Measurements from ENCODE around the gene RANBP3L.
"Not testable (repeated sequence)": the region's sequence is repeated elsewhere in the genome, so short reads cannot be mapped to it uniquely, and the experiment has no call there.

The RANBP3L gene

DNA sequence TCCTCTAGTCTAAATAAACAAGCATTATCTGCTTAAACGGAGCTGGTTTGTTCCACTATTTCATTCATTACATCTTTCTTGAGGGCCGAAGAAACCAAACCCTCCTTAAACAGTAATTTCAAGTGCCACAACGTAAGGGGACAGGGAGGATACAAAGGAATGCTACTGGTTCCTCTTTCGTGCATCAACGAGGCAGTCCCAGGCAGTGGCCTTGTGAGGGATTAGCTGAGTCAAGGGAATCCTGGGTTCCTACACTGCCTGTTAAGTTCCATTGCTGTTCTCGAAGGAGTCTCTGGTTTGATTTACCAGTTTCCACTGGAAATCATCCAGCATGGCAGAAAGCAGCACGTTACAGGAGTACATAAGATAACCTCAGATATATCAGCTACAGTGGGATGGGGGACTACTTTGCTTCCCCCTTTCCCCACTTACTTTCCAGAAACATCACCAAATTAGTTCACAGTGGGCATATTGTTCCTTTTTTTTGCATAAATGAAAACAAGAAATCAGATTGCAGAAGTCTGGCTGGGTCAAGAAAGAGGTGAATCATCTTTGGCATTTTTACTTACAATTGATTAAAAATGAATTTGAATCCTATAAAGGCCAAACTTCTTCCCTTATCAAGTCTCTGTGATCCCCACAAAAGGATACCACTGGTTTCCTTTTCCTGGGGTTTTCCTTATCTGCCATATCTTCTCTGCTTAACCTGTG lies 2.5 kb upstream of the RANBP3L start:
- Mint-ChIP-seq H3K9me3 (no peaks in the 10 kb centered on the region), H3K36me3 (no peaks in the 10 kb centered on the region), H3K4me3 (no peak overlapping the region), H3K4me1 (peaks cover 2% of the 10 kb centered on the region), H3K27me3 (no peaks in the 10 kb centered on the region), H3K27ac (no peak overlapping the region)
- DNase-seq (ENCODE audit: low spot score in 2 of 2): no peak
- no peak for ATAC-seq (ENCODE audit: low read depth)

DNA sequence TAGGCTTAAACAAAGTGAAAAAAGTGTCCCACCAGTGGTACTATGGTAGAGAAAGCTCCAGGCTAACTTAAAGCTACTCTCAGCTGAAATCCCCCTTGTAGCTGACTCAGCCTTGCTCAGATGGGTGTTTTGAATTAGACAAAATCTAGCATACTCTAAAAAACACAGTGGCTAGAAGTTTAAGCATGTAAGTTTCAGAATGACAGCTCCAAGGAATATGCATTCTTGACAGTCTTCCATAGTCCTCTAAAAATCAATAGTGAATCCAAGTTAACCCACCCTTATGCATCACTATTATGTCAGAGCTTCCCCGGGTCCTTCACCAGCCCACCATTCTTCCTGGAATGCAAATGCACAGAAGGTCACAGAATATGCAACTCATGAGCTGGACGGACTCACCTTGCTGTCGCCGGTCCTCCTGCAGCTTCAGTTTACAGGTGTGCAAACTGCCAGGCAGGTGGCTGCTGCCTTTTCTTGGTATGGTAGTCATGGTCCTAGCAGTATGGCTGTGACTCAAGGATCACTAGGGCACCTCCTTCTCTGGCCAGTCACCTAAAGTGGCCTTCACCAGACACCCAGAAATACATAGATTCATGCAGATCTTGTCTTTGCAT lies 668 bp downstream of the RANBP3L start:
- Mint-ChIP-seq H3K36me3 (no peaks in the 10 kb centered on the region), H3K27me3 (peaks cover 11% of the 10 kb centered on the region), H3K27ac (no peak overlapping the region), H3K4me1 (peaks cover 2% of the 10 kb centered on the region), H3K4me3 (no peak overlapping the region), H3K9me3 (no peaks in the 10 kb centered on the region)
- DNase-seq (ENCODE audit: low spot score in 2 of 2): no peak
- ATAC-seq (ENCODE audit: low read depth): no peak

DNA sequence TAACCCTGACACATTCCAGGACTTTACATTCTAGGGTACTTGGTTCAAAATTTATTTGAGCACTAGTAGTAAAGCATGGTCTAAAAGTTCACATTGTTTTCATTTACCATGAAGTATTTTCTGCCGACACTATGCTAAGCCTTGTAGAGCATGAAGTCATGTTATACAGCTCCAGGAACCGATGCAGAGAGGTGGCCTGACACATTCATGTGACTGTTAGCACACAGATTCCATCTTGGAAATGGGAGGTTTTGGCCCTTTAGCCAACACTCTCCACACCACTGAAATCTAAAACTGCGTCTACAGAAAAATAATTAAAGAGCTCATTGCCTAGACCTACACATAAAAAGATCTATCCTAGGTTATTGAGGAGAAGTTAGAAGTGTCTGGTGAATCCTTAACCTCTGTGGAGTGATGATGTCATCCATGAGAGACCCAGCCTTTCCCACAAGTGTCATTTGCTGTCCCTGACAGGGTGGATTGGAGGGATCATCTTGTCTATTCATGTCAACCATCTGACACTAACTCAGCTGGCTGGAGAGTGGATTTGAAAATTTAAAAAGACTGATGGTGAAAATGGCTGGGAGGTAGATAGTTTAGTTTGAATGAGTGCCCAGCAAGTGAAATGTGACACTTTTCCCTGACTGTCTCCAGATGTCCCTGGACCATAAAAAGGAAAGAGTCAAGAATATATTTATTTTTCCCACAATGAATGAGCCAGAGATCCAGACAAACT lies 1.3 kb downstream of the RANBP3L start:
- H3K36me3 Mint-ChIP-seq: no peaks in the 10 kb centered on the region
- DNase-seq (ENCODE audit: low spot score in 2 of 2) (no peak), ATAC-seq (ENCODE audit: low read depth) (no peak)
- H3K4me3 Mint-ChIP-seq: no peak overlapping the region
- no peaks in the 10 kb centered on the region for H3K9me3 Mint-ChIP-seq
- peaks cover 11% of the 10 kb centered on the region for H3K27me3 Mint-ChIP-seq
- no peaks in the 10 kb centered on the region for H3K4me1 Mint-ChIP-seq
- H3K27ac Mint-ChIP-seq: no peak overlapping the region

DNA sequence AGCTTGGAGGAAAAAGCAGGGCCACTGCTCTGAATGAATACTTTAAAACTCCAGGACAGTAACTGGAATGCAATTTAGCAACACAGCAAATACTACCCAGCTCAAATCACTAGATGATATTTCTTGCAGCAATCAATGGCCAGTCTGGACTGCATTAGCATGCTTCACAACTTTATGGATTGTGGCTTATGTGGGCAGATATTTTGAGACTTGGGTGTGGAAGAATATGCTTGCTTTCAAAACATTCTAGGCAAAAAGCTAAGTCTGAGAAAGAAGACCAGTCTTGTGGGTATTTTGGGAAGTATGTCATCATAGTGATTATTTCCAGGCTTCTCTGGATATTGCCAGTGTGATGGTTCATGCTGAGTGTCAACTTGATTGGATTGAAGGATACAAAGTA lies 3.1 kb downstream of the RANBP3L start:
- H3K27me3 Mint-ChIP-seq: peaks cover 11% of the 10 kb centered on the region
- no peaks in the 10 kb centered on the region for H3K4me1 Mint-ChIP-seq
- H3K36me3 Mint-ChIP-seq: peaks cover 2% of the 10 kb centered on the region
- DNase-seq (ENCODE audit: low spot score in 2 of 2): no peak
- H3K4me3 Mint-ChIP-seq: no peak overlapping the region
- H3K27ac Mint-ChIP-seq: no peak overlapping the region
- peaks cover 2% of the 10 kb centered on the region for H3K9me3 Mint-ChIP-seq
- no peak for ATAC-seq (ENCODE audit: low read depth)

DNA sequence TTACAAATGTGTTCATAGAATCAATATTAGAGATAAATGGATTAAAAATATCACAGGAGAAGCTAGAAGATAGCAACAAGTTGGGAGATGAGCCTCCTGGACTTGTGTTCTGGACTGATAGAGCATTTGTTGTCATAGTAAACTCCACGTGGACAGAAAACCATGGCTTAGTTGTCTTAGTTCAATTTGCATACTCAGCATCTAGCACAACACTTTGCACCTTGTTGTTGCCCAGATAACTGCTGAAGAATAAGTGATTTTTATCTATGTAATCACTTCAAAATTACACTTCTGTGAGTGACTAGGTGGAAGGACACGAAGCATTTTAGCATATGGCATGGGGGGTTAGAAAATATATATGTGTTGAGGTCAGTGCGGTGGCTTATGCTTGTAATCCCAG lies 4.0 kb downstream of the RANBP3L start:
- Mint-ChIP-seq H3K4me1 (no peaks in the 10 kb centered on the region), H3K4me3 (no peak overlapping the region), H3K9me3 (peaks cover 2% of the 10 kb centered on the region), H3K36me3 (peaks cover 2% of the 10 kb centered on the region), H3K27me3 (peaks cover 11% of the 10 kb centered on the region), H3K27ac (no peak overlapping the region)
- DNase-seq (ENCODE audit: low spot score in 2 of 2): no peak
- no peak for ATAC-seq (ENCODE audit: low read depth)

DNA sequence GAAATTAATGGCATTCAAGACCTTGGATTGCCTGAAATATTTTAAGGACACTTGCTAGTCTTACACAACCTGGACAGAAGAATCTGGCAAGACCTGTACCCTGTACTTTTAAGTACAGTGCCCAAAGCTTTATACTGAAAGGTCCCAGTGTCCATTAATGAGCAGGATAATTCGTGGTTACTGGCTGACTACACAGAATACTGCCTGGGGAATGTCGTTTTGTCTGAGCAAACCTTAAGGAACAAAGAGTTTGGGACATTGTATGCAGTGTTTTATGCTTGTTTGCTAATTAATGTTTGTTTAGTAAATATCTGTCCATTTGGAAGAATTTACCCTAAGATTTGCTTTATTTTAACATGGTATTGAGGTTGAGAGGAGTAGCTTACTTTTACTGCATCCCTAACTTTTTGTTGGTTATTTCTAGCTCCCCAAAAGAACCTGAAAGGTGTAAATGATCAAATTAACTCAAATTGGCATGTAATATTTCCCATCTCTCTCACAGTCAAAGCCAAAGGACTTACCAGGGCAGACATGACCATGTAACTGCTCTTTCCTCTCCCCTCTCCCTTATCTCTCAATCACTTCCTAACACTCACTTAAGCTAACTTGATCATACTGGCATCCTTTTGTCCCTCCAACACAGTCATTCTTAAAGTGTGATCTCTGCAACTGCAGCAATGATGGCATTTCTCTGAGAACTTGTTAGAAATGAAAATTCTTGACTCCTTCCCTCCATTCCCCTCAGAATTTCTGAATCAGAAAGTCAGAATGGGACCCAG lies 15.7 kb downstream of the RANBP3L start:
- Mint-ChIP-seq H3K27me3 (peaks cover 2% of the 10 kb centered on the region), H3K4me3 (no peak overlapping the region), H3K36me3 (no peaks in the 10 kb centered on the region), H3K27ac (no peak overlapping the region), H3K4me1 (peaks cover 5% of the 10 kb centered on the region), H3K9me3 (no peaks in the 10 kb centered on the region)
- ATAC-seq (ENCODE audit: low read depth) (no peak), DNase-seq (ENCODE audit: low spot score in 2 of 2) (no peak)

DNA sequence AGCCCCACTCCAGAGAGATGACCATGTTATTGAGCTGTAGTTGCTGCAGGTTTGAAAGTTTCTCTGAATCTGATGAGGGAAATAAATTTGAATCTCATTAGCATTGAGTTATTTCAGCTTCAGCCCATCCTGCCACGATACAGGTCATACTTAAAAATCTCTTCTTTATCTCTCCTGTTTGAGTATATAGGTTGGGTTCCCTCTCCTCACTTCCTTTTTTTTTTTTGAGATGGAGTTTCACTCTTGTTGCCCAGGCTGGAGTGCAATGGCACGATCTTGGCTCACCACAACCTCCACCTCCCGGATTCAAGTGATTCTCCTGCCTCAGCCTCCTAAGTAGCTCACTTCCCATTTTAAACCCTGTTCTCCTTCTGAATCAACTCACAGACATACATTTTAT lies 17.9 kb downstream of the RANBP3L start:
- not testable (repeated sequence) for H3K4me3 Mint-ChIP-seq

DNA sequence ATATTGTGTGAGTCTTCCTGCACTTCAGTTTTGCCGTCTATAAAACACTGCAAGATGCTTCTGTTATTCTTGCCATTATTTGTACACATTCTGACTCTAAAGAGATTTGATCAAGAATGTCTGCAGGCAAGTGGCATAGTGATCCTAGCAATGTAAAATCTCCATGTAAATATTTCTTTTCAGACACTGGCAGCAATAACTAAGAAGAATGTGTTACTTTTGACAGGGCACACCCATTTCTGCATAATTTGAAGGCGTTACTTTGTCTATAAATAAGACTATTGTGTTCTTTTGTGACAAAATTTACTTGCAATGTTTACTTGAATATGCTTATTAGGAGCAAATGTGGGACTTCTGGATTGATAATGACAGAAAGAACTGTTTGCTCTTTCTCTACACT lies 20.1 kb downstream of the RANBP3L start:
- H3K4me1 Mint-ChIP-seq: peaks cover 11% of the 10 kb centered on the region
- no peak for DNase-seq (ENCODE audit: low spot score in 2 of 2)
- no peaks in the 10 kb centered on the region for H3K9me3 Mint-ChIP-seq
- H3K27me3 Mint-ChIP-seq: peaks cover 2% of the 10 kb centered on the region
- H3K4me3 Mint-ChIP-seq: no peak overlapping the region
- no peak for ATAC-seq (ENCODE audit: low read depth)
- no peaks in the 10 kb centered on the region for H3K36me3 Mint-ChIP-seq
- no peak overlapping the region for H3K27ac Mint-ChIP-seq

More for the DNA sequence above, 17.9 kb downstream of the RANBP3L start:
- not testable (repeated sequence) for H3K9me3 Mint-ChIP-seq; ATAC-seq (ENCODE audit: low read depth); H3K27me3 Mint-ChIP-seq; H3K27ac Mint-ChIP-seq; H3K4me1 Mint-ChIP-seq; DNase-seq (ENCODE audit: low spot score in 2 of 2); H3K36me3 Mint-ChIP-seq

DNA sequence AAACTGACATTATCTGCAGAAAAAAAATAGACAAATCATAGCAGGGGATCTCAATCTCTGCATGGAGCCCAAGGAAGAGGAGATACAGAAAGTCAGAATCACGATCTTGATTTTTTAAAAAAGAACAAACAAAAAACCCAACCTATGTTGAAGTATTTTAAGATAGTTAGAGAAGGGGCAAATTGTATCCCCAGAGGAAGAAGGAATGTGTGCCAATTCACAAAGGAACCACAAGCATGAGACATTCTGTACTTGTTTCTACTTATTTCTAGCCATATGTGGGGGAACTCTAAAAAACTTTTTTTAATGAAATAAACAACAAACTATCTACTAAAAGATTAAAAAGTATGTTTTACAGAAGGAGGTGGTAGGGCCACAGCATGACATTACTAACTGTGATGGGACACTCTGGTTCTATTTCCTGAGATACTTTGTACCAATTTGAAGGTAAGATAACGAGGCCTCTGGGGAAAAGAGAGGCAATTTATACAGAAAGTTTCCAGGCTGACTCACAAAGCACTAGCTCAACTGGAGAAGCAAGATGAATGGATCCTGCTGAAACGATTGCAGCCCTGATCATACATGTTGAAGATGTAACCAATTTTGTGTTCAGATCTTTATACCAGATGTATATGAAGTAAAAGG lies 22.5 kb downstream of the RANBP3L start:
- no peaks in the 10 kb centered on the region for H3K9me3 Mint-ChIP-seq
- DNase-seq (ENCODE audit: low spot score in 2 of 2): no peak
- no peaks in the 10 kb centered on the region for H3K36me3 Mint-ChIP-seq
- H3K27me3 Mint-ChIP-seq: peaks cover 1% of the 10 kb centered on the region
- H3K4me3 Mint-ChIP-seq: no peak overlapping the region
- ATAC-seq (ENCODE audit: low read depth): no peak
- H3K4me1 Mint-ChIP-seq: peaks cover 11% of the 10 kb centered on the region
- no peak overlapping the region for H3K27ac Mint-ChIP-seq

DNA sequence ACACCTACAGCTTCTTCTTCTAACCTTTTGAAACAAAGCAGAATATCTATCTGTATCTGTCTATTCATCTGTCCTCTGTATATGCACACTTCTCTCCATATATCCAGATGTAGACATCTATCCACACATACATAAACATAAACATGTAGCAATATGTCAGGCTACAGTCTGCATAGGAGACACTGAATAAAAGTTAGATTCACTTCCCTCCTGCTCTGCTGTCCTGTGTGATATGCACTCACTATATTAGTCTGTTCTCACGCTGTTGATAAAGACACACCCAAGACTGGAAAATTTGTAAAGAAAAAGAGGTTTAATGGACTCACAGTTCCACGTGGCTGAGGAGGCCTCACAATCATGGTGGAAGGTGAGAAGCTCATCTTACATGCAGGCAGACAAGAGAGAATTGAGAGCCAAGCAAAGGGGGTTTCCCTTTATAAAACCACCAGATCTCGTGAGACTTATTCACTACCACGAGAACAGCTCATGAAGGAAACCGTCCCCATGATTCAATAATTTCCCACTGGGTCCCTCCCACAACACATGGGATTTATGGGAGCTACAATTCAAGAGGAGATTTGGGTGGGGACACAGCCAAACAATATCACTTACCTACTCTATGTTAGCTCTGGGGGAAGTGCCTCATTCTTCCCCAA lies 24.1 kb downstream of the RANBP3L start:
- Mint-ChIP-seq H3K4me1 (peaks cover 6% of the 10 kb centered on the region), H3K27ac (no peak overlapping the region), H3K36me3 (no peaks in the 10 kb centered on the region), H3K9me3 (no peaks in the 10 kb centered on the region), H3K4me3 (no peak overlapping the region), H3K27me3 (peaks cover 2% of the 10 kb centered on the region)
- ATAC-seq (ENCODE audit: low read depth): peak; percentile 47
- no peak for DNase-seq (ENCODE audit: low spot score in 2 of 2)

DNA sequence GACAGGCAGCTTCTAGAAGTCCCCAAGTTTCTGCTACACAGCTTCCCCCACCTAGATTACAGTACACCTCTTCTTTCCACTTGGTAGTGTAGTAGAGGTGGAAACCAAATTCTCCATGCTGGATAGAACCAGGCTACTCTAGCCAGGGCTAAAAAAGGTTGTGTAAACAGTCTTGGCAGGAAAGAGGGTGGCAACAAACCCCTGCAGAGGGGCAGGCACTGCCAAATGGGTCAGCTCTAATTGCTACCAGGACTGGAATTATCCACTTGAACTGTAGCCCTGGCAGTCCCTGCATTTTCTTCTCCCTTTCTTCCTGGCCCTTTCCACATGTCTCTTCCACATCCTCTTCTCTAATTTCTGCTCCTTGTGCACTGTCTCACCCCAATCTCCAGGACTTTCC lies 24.8 kb downstream of the RANBP3L start:
- Mint-ChIP-seq H3K27ac (no peak overlapping the region), H3K9me3 (no peaks in the 10 kb centered on the region), H3K4me1 (peaks cover 6% of the 10 kb centered on the region), H3K36me3 (no peaks in the 10 kb centered on the region), H3K4me3 (no peak overlapping the region), H3K27me3 (peaks cover 2% of the 10 kb centered on the region)
- no peak for DNase-seq (ENCODE audit: low spot score in 2 of 2)
- no peak for ATAC-seq (ENCODE audit: low read depth)

DNA sequence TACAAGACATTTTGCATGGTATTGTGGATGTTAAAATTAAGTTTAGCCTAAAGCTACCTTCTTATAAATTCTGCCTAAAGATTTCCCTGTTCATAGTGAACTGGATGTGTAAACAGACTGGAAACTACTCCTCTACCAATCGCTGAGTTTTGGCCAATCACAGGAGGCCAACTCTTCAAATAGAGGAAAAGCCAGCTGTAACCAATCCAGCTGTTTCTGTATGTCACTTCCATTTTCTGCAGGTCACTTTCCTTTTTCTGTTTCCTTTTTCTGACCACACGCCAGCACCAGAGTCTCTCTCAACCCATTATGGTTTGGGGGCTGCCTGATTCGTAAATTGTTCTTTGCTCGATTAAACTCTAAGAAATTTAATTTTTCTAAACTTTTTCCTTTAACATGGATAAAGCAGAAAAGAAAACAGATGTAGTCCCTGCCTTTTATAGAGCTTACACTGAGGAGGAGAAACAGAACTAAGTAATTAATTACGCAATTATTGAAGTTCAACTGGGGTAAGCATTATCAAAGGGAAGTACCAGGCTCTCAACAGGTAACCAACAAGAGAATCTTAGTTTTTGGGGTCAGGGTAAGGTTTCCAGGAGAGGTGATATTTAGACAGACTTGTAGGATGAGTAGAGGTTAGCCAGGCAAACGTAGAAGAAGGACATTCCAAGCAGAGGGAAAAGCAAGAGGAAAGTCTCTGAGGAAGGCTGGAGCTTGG lies 27.7 kb downstream of the RANBP3L start:
- no peak for ATAC-seq (ENCODE audit: low read depth)
- no peak for DNase-seq (ENCODE audit: low spot score in 2 of 2)
- no peaks in the 10 kb centered on the region for H3K9me3 Mint-ChIP-seq
- peaks cover 6% of the 10 kb centered on the region for H3K4me1 Mint-ChIP-seq
- H3K36me3 Mint-ChIP-seq: no peaks in the 10 kb centered on the region
- H3K27me3 Mint-ChIP-seq: peaks cover 2% of the 10 kb centered on the region
- no peak overlapping the region for H3K4me3 Mint-ChIP-seq
- no peak overlapping the region for H3K27ac Mint-ChIP-seq
